ENCODE measurements around the gene TXNDC11. TPM values are rescaled to one million over a fixed set of nuclear protein-coding genes. Genes with fewer than 3 reads are reported as not detected.

TXNDC11 gene
- total and polyA plus RNA-seq, 5 experiments from 2014 or later = 31.8 to 46.8 (median 35.4) TPM

- POLR2A ChIA-PET = no interaction called here
- H3K27me3 Mint-ChIP-seq = no peaks in the 10 kb centered on the region
- DNase-seq = no peak
- no peak for ATAC-seq
- H3K36me3 Mint-ChIP-seq = peaks cover 5 to 87% (median 17%) of the 10 kb centered on the region in 3 donors
- H3K4me1 Mint-ChIP-seq = peaks cover 0 to 6% (median 3%) of the 10 kb centered on the region in 4 donors
- peak overlapping the region in 1 of 10 donors; percentile 16 for H3K27ac Mint-ChIP-seq
- no peak overlapping the region for H3K4me3 Mint-ChIP-seq
- H3K9me3 Mint-ChIP-seq = no peaks in the 10 kb centered on the region
These were observed 31.5 kb upstream of the TXNDC11 start for GRCh38 chr16:11774065-11774626.

GRCh38 chr16:11768849-11769248 is 26.2 kb upstream of the TXNDC11 start:
- POLR2A ChIA-PET = no interaction called here
- DNase-seq = no peak
- H3K36me3 Mint-ChIP-seq = peaks cover 5 to 84% (median 36%) of the 10 kb centered on the region in 3 donors

DNA sequence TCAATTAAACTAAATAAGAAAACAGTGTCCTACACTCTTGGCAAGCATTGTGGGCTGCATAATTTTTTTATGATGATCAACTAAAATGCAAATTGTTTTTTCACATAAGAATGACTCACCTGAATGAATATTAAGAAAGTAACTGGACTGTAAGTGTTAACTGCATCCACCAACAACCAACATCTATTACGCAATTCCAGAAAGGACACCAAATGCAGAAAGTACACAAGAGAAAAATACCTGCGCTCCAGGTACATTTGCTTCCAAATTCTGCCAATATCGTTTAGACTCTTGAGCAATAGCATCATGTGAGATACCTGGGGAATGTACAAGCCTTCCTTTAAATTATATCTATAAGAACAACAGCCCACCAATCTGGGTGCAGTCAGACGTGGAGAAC is 19.8 kb upstream of the TXNDC11 start:
- POLR2A ChIA-PET = interaction anchor here (0.6 to 0.7 kb wide), 3 partner anchors 16 to 35 kb away, joined by 3 to 5 read pairs (median 4); partner anchors contain the start of gene ZC3H7A
- Mint-ChIP-seq H3K9me3 (no peaks in the 10 kb centered on the region), H3K27ac (peak overlapping the region in 2 of 10 donors; percentile 17 to 65), H3K4me1 (peaks cover 0 to 5% (median 2%) of the 10 kb centered on the region in 4 donors), H3K27me3 (no peaks in the 10 kb centered on the region), H3K4me3 (no peak overlapping the region), H3K36me3 (peaks cover 5 to 86% (median 32%) of the 10 kb centered on the region in 3 donors)
- no peak for ATAC-seq
- DNase-seq = no peak

More at GRCh38 chr16:11768849-11769248, 26.2 kb upstream of the TXNDC11 start:
- H3K27ac Mint-ChIP-seq = peak overlapping the region; percentile 6 to 82 (median 66)
- no peaks in the 10 kb centered on the region for H3K9me3 Mint-ChIP-seq
- ATAC-seq = no peak
- H3K4me3 Mint-ChIP-seq = peak overlapping the region in 3 of 10 donors; percentile 3 to 19 (median 13)
- H3K4me1 Mint-ChIP-seq = peaks cover 6 to 16% (median 10%) of the 10 kb centered on the region in 4 donors
- H3K27me3 Mint-ChIP-seq = no peaks in the 10 kb centered on the region

- POLR2A ChIA-PET = interaction anchor here (0.7 to 1.8 kb wide), 2 partner anchors 37 to 224 kb away, joined by 4 to 5 read pairs; partner anchors contain the start of gene ZC3H7A
- Mint-ChIP-seq H3K9me3 (no peaks in the 10 kb centered on the region), H3K4me3 (no peak overlapping the region), H3K36me3 (peaks cover 8 to 94% (median 33%) of the 10 kb centered on the region in 3 donors), H3K4me1 (peaks cover 0 to 4% (median 1%) of the 10 kb centered on the region in 4 donors), H3K27ac (peak overlapping the region in 1 of 10 donors; percentile 78), H3K27me3 (no peaks in the 10 kb centered on the region)
- DNase-seq (no peak), ATAC-seq (no peak)
These were observed 17.3 kb upstream of the TXNDC11 start for GRCh38 chr16:11759997-11760396.

GRCh38 chr16:11759163-11759834 is 16.6 kb upstream of the TXNDC11 start:
- Mint-ChIP-seq H3K36me3 (peaks cover 8 to 94% (median 33%) of the 10 kb centered on the region in 3 donors), H3K4me1 (peaks cover 0 to 4% (median 2%) of the 10 kb centered on the region in 4 donors), H3K4me3 (no peak overlapping the region), H3K9me3 (no peaks in the 10 kb centered on the region), H3K27me3 (no peaks in the 10 kb centered on the region), H3K27ac (peak overlapping the region in 4 of 10 donors; percentile 3 to 53 (median 30))
- ATAC-seq (no peak), DNase-seq (no peak)
- POLR2A ChIA-PET = interaction anchor here (1.8 kb wide), 1 partner anchor 38 kb away, joined by 4 read pairs; the partner anchor contains the start of gene ZC3H7A

- ATAC-seq = no peak
- no peak overlapping the region for H3K4me3 Mint-ChIP-seq
- H3K27ac Mint-ChIP-seq = peak overlapping the region in 6 of 10 donors; percentile 8 to 74 (median 52)
- POLR2A ChIA-PET = no interaction called here
- H3K36me3 Mint-ChIP-seq = peaks cover 8 to 93% (median 30%) of the 10 kb centered on the region in 3 donors
- DNase-seq = no peak
- H3K9me3 Mint-ChIP-seq = no peaks in the 10 kb centered on the region
- H3K27me3 Mint-ChIP-seq = no peaks in the 10 kb centered on the region
- peaks cover 0 to 4% (median 2%) of the 10 kb centered on the region in 4 donors for H3K4me1 Mint-ChIP-seq
These were observed 15.3 kb upstream of the TXNDC11 start for GRCh38 chr16:11757671-11758545.

- Mint-ChIP-seq H3K27ac (peak overlapping the region in 2 of 10 donors; percentile 3 to 39), H3K9me3 (no peaks in the 10 kb centered on the region), H3K4me3 (no peak overlapping the region), H3K27me3 (no peaks in the 10 kb centered on the region), H3K36me3 (peaks cover 3 to 92% (median 23%) of the 10 kb centered on the region in 3 donors), H3K4me1 (peaks cover 0 to 4% (median 2%) of the 10 kb centered on the region in 4 donors)
- ATAC-seq (no peak), DNase-seq (no peak)
- POLR2A ChIA-PET = no interaction called here
These were observed 13.6 kb upstream of the TXNDC11 start for GRCh38 chr16:11756248-11756647.

DNA sequence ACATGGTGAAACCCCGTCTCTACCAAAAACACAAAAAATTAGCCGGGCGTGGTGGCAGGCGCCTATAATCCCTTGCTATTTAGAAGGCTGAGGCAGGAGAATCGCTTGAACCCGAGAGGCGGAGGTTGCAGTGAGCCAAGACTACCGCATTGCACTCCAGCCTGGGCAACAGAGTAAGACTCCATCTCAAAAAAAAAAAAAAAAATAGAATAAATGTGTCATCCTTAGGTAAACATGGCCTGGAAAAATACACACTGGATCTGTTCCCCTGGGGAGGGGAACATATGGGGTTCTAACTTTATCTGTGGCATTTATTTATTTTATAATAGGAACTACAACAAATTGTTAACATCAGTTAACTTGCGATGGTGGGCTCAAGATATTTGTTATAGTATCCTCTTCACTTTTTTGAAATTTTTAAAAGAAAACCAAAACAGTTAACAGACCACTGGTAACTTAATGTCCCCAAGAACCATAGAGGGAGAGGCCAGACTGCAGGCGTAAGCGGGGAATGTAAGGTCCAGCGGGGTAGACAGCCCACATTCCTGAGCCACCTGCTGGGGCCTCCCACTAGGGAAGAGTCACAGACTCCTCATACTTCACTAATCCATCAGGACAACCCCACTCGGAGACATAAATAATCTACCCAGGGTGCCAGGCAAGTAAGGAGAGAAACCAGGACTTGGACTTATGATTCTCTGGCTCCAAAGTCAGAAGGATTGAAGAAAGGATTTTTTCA is 12.5 kb upstream of the TXNDC11 start:
- H3K4me3 Mint-ChIP-seq = no peak overlapping the region
- H3K9me3 Mint-ChIP-seq = no peaks in the 10 kb centered on the region
- peak overlapping the region in 2 of 10 donors; percentile 37 to 78 for H3K27ac Mint-ChIP-seq
- DNase-seq (no peak), ATAC-seq (no peak)
- POLR2A ChIA-PET = no interaction called here
- H3K36me3 Mint-ChIP-seq = peaks cover 5 to 92% (median 22%) of the 10 kb centered on the region in 3 donors
- H3K27me3 Mint-ChIP-seq = no peaks in the 10 kb centered on the region
- H3K4me1 Mint-ChIP-seq = peaks cover 0 to 2% (median 2%) of the 10 kb centered on the region in 4 donors

DNA sequence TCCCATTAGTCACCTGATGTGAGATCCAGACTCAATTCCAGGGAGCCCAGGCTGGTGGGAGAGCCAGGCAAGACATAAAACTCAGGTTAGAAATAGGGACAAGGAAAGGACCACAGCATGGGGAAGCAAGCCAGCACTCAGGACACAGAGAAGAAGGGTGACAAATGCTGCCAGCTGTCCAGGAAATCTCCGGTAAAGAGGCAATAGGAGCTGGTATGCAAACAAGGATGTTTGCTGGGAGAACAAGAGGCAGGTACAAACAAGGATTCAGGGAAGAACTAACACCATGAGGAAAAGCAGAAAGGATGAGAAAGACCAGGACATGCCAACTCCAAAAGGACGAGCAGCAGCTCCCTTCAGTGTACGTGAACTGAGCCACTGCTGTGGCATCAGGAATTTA is 10.2 kb upstream of the TXNDC11 start:
- POLR2A ChIA-PET = interaction anchor here (1.1 kb wide), 1 partner anchor 10 kb away, joined by 3 read pairs; the partner anchor contains the start of gene TXNDC11
- no peak overlapping the region for H3K4me3 Mint-ChIP-seq
- no peaks in the 10 kb centered on the region for H3K9me3 Mint-ChIP-seq
- H3K4me1 Mint-ChIP-seq = peaks cover 0 to 4% (median under 1%) of the 10 kb centered on the region in 4 donors
- no peaks in the 10 kb centered on the region for H3K27me3 Mint-ChIP-seq
- ATAC-seq (no peak), DNase-seq (no peak)
- peak overlapping the region in 5 of 10 donors; percentile 39 to 87 (median 52) for H3K27ac Mint-ChIP-seq
- peaks cover 9 to 85% (median 18%) of the 10 kb centered on the region in 3 donors for H3K36me3 Mint-ChIP-seq

GRCh38 chr16:11750056-11750455 is 7.4 kb upstream of the TXNDC11 start:
- Mint-ChIP-seq H3K27ac (peak overlapping the region in 5 of 10 donors; percentile 22 to 83 (median 39)), H3K36me3 (peaks cover 6 to 60% (median 7%) of the 10 kb centered on the region in 3 donors), H3K4me1 (peaks cover 0 to 5% (median under 1%) of the 10 kb centered on the region in 4 donors), H3K27me3 (no peaks in the 10 kb centered on the region), H3K9me3 (no peaks in the 10 kb centered on the region), H3K4me3 (no peak overlapping the region)
- ATAC-seq (no peak), DNase-seq (no peak)
- POLR2A ChIA-PET = no interaction called here

- Mint-ChIP-seq H3K4me1 (peaks cover 5 to 8% (median 6%) of the 10 kb centered on the region in 4 donors), H3K36me3 (peaks cover 6 to 46% (median 7%) of the 10 kb centered on the region in 3 donors), H3K4me3 (no peak overlapping the region), H3K9me3 (no peaks in the 10 kb centered on the region), H3K27me3 (no peaks in the 10 kb centered on the region), H3K27ac (peak overlapping the region in 6 of 10 donors; percentile 10 to 74 (median 61))
- no peak for DNase-seq
- ATAC-seq = no peak
- POLR2A ChIA-PET = interaction anchor here (1.2 kb wide), 1 partner anchor 12 kb away, joined by 3 read pairs; no protein-coding TSS in a partner anchor
These were observed 6.0 kb upstream of the TXNDC11 start for GRCh38 chr16:11748404-11749254.
